Stomach (tissue), 9 donors: ENCODE measurements around the gene TSPAN14. TPM values are rescaled to one million over a fixed set of nuclear protein-coding genes. Genes with fewer than 3 reads are reported as not detected.
A peak's percentile ranks its signal among the peaks of the same experiment; 100 is the strongest.

ENCODE experiments used
- DNase-seq, 2 donors: peaks; one replicate each; pipeline versions ENCODE4 v3.0.0 to v3.0.0-alpha.2; 2013 to 2019
- H3K27ac ChIP-seq, 5 donors: fragments of 200-600 bp in 4 of 5; sonication (generic) in 4 of 5; one replicate each; pipeline ENCODE4 v1.5.1; 2013 to 2019; ENCODE audit warnings: mild to moderate bottlenecking in 1 of 5, moderate library complexity in 1 of 5
- H3K27me3 ChIP-seq, 3 donors: fragments of 200-600 bp; sonication (generic); one replicate each; pipeline ENCODE4 v1.5.1; 2017 to 2019; ENCODE audit warnings: mixed run types in 1 of 3
- H3K36me3 ChIP-seq, 4 donors: fragments of 200-600 bp; sonication (generic); 1 replicate in 3 of 4; 2 replicates in 1 of 4; pipeline ENCODE4 v1.5.1; 2016 to 2019
- H3K4me1 ChIP-seq, 4 donors: fragments of 200-600 bp; sonication (generic); one replicate each; pipeline ENCODE4 v1.5.1; 2016 to 2019
- H3K4me3 ChIP-seq, 4 donors: fragments of 200-600 bp; sonication (generic) in 3 of 4; one replicate each; pipeline ENCODE4 v1.5.1; 2016 to 2019; ENCODE audit warnings: mild to moderate bottlenecking in 1 of 4
- H3K9me3 ChIP-seq, 4 donors: fragments of 200-600 bp; sonication (generic); one replicate each; pipeline ENCODE4 v1.5.1; 2016 to 2019
- EP300 ChIP-seq: sonication (generic); formaldehyde crosslinking; IDR thresholded peaks from one replicate; pipeline ENCODE4 v1.6.1; 2017; ENCODE audit warnings: antibody characterized with exemption
- POLR2A ChIP-seq, 4 donors: fragments of 450-650 bp; IDR thresholded peaks; one replicate each; pipeline ENCODE4 v1.6.1; 2016; ENCODE audit warnings: antibody characterized with exemption in 4 of 4, control low read depth in 2 of 4, mild to moderate bottlenecking in 1 of 4, moderate library complexity in 1 of 4
- POLR2AphosphoS5 ChIP-seq, 3 donors: sonication (generic); formaldehyde crosslinking; IDR thresholded peaks; one replicate each; pipeline ENCODE4 v1.6.1; 2016; ENCODE audit warnings: antibody characterized with exemption in 3 of 3
- WGBS, 5 donors: extraction: QIAGEN DNeasy Blood & Tissue Kit in 3 of 5; methylation state at CpG; one replicate each; pipeline versions ENCODE4 v1.1.5 to v1.1.7; 2013 to 2018; 5-methylcytosine and 5-hydroxymethylcytosine counted together
- intact Hi-C: fragments of 100-400 bp; cut with DNase I; formaldehyde crosslinking; loops from one replicate; pipeline ENCODE4 v1.15.1; 2023; ENCODE audit warnings: low total_unique reads
- polyA plus RNA-seq, 3 donors: library from polyadenylated mRNA; stranded (reverse); fragments of 200-250 nt; gene quantifications; one replicate each; pipeline ENCODE4 v1.2.3, GENCODE V29; 2013
- total RNA-seq, 5 donors: library from RNA; depleted of rRNA; stranded (reverse); fragments of >200 nt; gene quantifications; one replicate each; pipeline versions ENCODE4 v1.1.0 to v1.2.3, GENCODE V29; 2014 to 2016
- TF ChIP-seq, protein P1 (sequence below), 7 experiments: fragments of 450-650 bp in 4 of 7; fragments of 200-600 bp in 3 of 7; sonication (generic) in 3 of 7; IDR thresholded peaks; one replicate each; pipeline ENCODE4 v1.5.1; 2016 to 2019; ENCODE audit warnings: antibody characterized with exemption in 7 of 7, control low read depth in 2 of 7, mild to moderate bottlenecking in 1 of 7
- donor health status: healthy with polysubstance abuse.
- donor health status: Bipolar disorder and iron deficiency.
- donor health status: healthy.

The TSPAN14 gene
- total and polyA plus RNA-seq, 8 donors: 7.0 to 82.6 (median 30.5) TPM

DNA sequence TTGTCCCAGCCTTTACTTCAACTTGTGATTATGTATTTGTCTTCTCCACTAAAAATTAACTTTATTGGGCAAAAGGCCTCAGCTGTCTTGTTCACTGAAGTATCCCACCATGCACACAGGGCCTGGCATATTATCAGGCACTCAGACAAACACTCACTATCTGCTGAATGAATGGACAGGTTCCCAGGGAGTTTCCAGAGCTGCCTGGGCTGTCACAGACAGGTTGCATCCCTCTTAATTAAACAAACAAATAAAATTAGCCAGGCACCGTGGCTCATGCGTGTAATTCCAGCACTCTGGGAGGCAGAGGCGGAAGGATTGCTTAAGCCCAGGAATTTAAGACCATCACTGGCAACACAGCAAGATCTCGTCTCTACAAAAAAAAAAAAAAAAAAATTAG is 1.5 kb upstream of the TSPAN14 start:
- Histone ChIP-seq H3K4me3 (no peak overlapping the region), H3K27me3 (no peaks in the 10 kb centered on the region), H3K9me3 (no peaks in the 10 kb centered on the region), H3K27ac (peak overlapping the region in 2 of 5 donors; percentile 91 to 98), H3K4me1 (peaks cover 26 to 41% (median 38%) of the 10 kb centered on the region in 4 donors), H3K36me3 (no peaks in the 10 kb centered on the region)
- 73 to 83% (median 79%) methylated on average over 3 to 4 of the region's 4 CpGs for WGBS, 5 donors
- TF ChIP-seq POLR2AphosphoS5 (IDR thresholded peaks at IDR 0.05): no peak
- TF ChIP-seq, protein P1, sequence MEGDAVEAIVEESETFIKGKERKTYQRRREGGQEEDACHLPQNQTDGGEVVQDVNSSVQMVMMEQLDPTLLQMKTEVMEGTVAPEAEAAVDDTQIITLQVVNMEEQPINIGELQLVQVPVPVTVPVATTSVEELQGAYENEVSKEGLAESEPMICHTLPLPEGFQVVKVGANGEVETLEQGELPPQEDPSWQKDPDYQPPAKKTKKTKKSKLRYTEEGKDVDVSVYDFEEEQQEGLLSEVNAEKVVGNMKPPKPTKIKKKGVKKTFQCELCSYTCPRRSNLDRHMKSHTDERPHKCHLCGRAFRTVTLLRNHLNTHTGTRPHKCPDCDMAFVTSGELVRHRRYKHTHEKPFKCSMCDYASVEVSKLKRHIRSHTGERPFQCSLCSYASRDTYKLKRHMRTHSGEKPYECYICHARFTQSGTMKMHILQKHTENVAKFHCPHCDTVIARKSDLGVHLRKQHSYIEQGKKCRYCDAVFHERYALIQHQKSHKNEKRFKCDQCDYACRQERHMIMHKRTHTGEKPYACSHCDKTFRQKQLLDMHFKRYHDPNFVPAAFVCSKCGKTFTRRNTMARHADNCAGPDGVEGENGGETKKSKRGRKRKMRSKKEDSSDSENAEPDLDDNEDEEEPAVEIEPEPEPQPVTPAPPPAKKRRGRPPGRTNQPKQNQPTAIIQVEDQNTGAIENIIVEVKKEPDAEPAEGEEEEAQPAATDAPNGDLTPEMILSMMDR (IDR thresholded peaks at IDR 0.05): no peak
- no peak for TF ChIP-seq POLR2A (IDR thresholded peaks at IDR 0.05)
- TF ChIP-seq EP300: no peak
- no peak for DNase-seq
- intact Hi-C loops: no loop called here

DNA sequence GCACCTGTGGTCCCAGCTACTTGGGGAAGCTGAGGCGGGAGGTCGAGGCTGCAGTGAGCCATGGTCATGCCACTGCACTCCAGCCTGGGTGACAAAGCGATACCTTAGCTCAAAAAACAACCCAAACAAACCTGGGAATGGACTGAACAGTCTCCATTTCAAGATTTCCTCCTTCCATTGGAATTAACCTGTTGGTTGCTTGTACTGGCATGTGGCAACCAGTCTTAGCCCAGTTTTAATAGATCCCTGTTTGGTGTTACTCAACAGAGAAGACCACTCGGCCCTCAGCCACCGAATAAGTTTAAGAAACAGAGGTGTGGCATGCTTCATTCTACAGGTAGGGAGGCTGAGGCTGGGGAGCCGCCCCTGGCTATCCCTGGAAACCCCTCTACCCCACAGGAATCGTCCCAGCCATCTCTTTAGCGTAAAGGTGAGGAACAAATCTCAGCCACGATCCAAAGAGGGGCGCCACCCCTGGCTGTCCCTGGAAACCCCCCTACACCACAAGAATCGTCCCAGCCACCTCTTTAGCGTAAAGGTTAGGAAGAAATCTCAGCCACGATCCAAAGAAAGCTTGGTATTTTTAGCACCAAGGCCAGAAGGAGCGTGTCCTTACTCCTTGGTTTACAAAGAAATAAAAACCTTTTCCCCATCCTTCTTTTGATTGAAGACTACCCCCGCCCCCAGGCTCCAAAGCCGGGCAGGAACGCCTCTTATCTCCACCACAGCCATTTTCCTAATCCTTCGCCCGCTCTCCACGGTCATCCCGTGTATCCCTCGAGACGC is 861 bp upstream of the TSPAN14 start:
- peak overlapping the region; percentile 83 to 98 (median 91) for H3K27ac ChIP-seq
- no peak for TF ChIP-seq POLR2AphosphoS5 (IDR thresholded peaks at IDR 0.05)
- TF ChIP-seq, protein P1 (IDR thresholded peaks at IDR 0.05): no peak
- no peak for TF ChIP-seq EP300
- TF ChIP-seq POLR2A (IDR thresholded peaks at IDR 0.05): no peak
- no peaks in the 10 kb centered on the region for H3K27me3 ChIP-seq
- H3K9me3 ChIP-seq: no peaks in the 10 kb centered on the region
- peaks cover 32 to 47% (median 45%) of the 10 kb centered on the region in 4 donors for H3K4me1 ChIP-seq
- intact Hi-C loops: no loop called here
- peak overlapping the region; percentile 21 to 83 (median 41) for H3K4me3 ChIP-seq
- 34 to 37% (median 36%) methylated on average over 23 of the region's 23 CpGs for WGBS, 5 donors
- DNase-seq: no peak
- H3K36me3 ChIP-seq: no peaks in the 10 kb centered on the region

DNA sequence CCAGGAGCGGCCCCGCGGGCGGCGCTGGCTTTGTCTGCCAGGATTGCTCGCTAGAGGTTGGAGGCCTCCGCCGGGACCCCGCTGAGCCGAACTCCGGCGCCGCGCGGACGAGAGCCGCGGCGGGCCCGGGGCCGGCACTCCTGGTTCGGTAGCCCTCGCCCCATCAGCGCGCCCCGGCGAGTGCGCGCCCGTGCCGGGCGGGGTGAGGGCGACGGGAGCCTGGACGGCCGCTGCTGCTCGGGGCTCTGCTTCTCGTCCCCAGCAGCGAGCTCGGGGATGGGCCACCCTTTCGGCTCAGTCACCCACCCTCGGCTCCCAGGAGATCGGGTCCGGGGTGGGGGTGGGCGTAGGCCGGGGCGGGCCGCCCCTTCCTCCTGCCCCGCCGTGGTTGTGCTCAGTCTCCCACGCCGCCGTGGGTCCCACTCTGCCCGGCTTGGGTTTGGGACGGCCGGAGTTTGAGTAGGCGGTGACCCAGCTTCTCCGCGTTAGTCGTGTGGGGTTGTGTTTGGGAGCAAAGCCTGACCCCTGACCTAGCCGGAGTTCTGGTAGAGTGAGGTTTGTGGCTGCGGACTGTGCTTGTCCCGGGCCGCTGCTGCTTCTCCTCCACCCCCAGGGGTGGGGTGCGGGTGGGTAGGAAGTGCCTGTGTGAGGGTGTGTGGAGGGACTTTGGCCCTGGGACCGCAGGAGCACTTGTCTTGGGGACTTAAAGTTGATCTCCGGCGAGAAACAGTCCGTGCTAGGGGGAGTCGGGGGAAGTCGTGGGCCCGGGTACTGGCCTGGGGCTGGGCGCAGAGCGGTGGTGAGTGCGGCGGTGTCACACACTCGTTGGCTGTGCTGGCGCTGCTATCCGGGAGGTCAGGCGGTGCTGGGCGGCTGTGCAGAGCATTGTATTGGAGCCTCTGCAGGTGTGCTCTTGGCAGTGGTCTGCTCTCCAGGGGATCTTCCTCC is 677 bp downstream of the TSPAN14 start:
- Histone ChIP-seq H3K27me3 (no peaks in the 10 kb centered on the region), H3K9me3 (no peaks in the 10 kb centered on the region), H3K4me1 (peaks cover 47 to 62% (median 60%) of the 10 kb centered on the region in 4 donors), H3K36me3 (no peaks in the 10 kb centered on the region), H3K27ac (peak overlapping the region; percentile 97 to 99 (median 98)), H3K4me3 (peak overlapping the region; percentile 83 to 99 (median 90))
- intact Hi-C loops: no loop called here
- TF ChIP-seq, protein P1 (IDR thresholded peaks at IDR 0.05): no peak
- TF ChIP-seq POLR2AphosphoS5 (IDR thresholded peaks at IDR 0.05): peak in 1 of 3 donors; percentile 50
- WGBS, 5 donors: 0 to 1% (median 1%) methylated on average over 29 to 81 of the region's 81 CpGs
- peak; percentile 67 to 79 for DNase-seq
